ENCODE measurements around the gene PAQR9.
A peak's percentile ranks its signal among the peaks of the same experiment; 100 is the strongest.

PAQR9 gene

DNA sequence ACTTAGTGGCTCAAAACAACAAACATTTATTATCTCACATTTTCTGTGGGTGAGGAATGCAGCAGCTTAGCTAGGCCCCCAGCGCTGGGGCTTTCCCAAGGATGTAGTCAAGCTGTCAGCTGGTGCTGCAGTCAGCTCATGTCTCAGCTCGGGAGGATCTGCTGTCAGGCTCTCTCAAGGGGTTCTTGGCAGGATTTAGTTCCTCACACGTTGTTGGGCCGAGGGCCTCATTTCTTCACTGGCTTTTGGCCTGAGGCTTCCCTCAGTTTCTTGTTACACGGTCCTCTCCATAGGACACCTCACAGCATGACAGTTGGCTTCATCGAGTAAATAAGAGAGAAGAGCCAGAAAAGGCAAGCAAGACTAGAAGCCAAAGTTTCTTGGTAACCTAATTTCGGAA, 24.2 kb upstream of the PAQR9 start:
- Mint-ChIP-seq H3K4me3 (no peak overlapping the region), H3K4me1 (peaks cover 13% of the 10 kb centered on the region), H3K27me3 (ENCODE audit: low read depth, poor library complexity) (peaks cover 3% of the 10 kb centered on the region), H3K27ac (peak overlapping the region; percentile 87), H3K36me3 (ENCODE audit: low read depth) (no peaks in the 10 kb centered on the region), H3K9me3 (no peaks in the 10 kb centered on the region)
- no peak for TF ChIP-seq CTCF (IDR thresholded peaks at IDR 0.05)
- no peak for DNase-seq

GRCh38 chr3:142987080-142987700, 23.7 kb upstream of the PAQR9 start:
- peak; percentile 72 for TF ChIP-seq CTCF (IDR thresholded peaks at IDR 0.05)
- no peaks in the 10 kb centered on the region for H3K36me3 Mint-ChIP-seq (ENCODE audit: low read depth)
- H3K9me3 Mint-ChIP-seq = no peaks in the 10 kb centered on the region
- no peak for DNase-seq
- H3K27me3 Mint-ChIP-seq (ENCODE audit: low read depth, poor library complexity) = no peaks in the 10 kb centered on the region
- no peak overlapping the region for H3K4me3 Mint-ChIP-seq
- no peak overlapping the region for H3K27ac Mint-ChIP-seq
- H3K4me1 Mint-ChIP-seq = peaks cover 18% of the 10 kb centered on the region

- Mint-ChIP-seq H3K27ac (no peak overlapping the region), H3K36me3 (ENCODE audit: low read depth) (no peaks in the 10 kb centered on the region), H3K9me3 (no peaks in the 10 kb centered on the region), H3K27me3 (ENCODE audit: low read depth, poor library complexity) (no peaks in the 10 kb centered on the region), H3K4me3 (no peak overlapping the region), H3K4me1 (peaks cover 26% of the 10 kb centered on the region)
- DNase-seq = no peak
- TF ChIP-seq CTCF (IDR thresholded peaks at IDR 0.05) = no peak
Measured at GRCh38 chr3:142984255-142984654, 20.8 kb upstream of the PAQR9 start.

DNA sequence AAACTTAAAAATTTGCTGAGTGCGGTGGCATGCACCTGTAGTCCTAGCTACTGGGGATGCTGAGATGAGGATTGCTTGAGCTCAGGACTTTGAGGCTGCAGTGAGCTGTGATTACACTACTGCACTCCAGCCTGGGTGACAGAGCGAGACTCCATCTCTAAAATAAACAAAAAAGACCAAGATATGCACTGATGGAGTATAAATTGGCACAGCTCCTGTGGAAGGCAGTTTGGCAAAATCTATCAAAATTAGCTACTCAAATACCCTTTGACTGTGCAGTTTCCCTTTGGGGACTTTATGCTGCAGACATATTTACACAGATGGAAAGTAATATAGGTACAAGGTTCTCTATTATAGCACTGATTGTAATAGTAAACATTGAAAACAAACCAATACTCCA, 19.8 kb upstream of the PAQR9 start:
- Mint-ChIP-seq H3K36me3 (ENCODE audit: low read depth) (no peaks in the 10 kb centered on the region), H3K4me3 (no peak overlapping the region), H3K27me3 (ENCODE audit: low read depth, poor library complexity) (no peaks in the 10 kb centered on the region), H3K4me1 (peaks cover 26% of the 10 kb centered on the region), H3K9me3 (no peaks in the 10 kb centered on the region), H3K27ac (no peak overlapping the region)
- no peak for TF ChIP-seq CTCF (IDR thresholded peaks at IDR 0.05)
- no peak for DNase-seq

- H3K9me3 Mint-ChIP-seq = no peaks in the 10 kb centered on the region
- no peaks in the 10 kb centered on the region for H3K27me3 Mint-ChIP-seq (ENCODE audit: low read depth, poor library complexity)
- peak overlapping the region; percentile 31 for H3K27ac Mint-ChIP-seq
- H3K4me1 Mint-ChIP-seq = peaks cover 21% of the 10 kb centered on the region
- H3K4me3 Mint-ChIP-seq = peak overlapping the region; percentile 18
- no peak for TF ChIP-seq CTCF (IDR thresholded peaks at IDR 0.05)
- H3K36me3 Mint-ChIP-seq (ENCODE audit: low read depth) = no peaks in the 10 kb centered on the region
- no peak for DNase-seq
Measured at GRCh38 chr3:142982038-142982773, 18.7 kb upstream of the PAQR9 start.

- Mint-ChIP-seq H3K4me1 (peaks cover 21% of the 10 kb centered on the region), H3K36me3 (ENCODE audit: low read depth) (no peaks in the 10 kb centered on the region), H3K27me3 (ENCODE audit: low read depth, poor library complexity) (no peaks in the 10 kb centered on the region), H3K9me3 (no peaks in the 10 kb centered on the region), H3K4me3 (no peak overlapping the region), H3K27ac (no peak overlapping the region)
- DNase-seq = no peak
- no peak for TF ChIP-seq CTCF (IDR thresholded peaks at IDR 0.05)
Measured at GRCh38 chr3:142981108-142981507, 17.6 kb upstream of the PAQR9 start.

Measured in nephron progenitor cell (in vitro differentiated cells).